Activated B cell treated with CpG ODN at 0.5 μM for 24 hours (primary cell): Measurements from ENCODE around the gene SRD5A3. TPM values are rescaled to one million over a fixed set of nuclear protein-coding genes. Genes with fewer than 3 reads are reported as not detected.

Experiments used
- ATAC-seq: fragments of 200-7000 bp; cut with Tn5 transposase; one replicate; pipeline ENCODE4 v1.10.0; 2021; ENCODE audit warnings: low read depth, mild to moderate bottlenecking, moderate library complexity
- CTCF ChIA-PET: fragments of 350-600 bp; sonication (Branson Sonifier 250); formaldehyde crosslinking; loops from one replicate; lab custom pipeline; 2021; ENCODE audit warnings: antibody characterized with exemption; lab: Charles Lee
- POLR2A ChIA-PET: fragments of 350-600 bp; sonication (Branson Sonifier 250); formaldehyde crosslinking; loops from one replicate; lab custom pipeline; 2021; ENCODE audit warnings: antibody characterized with exemption; lab: Charles Lee
- DNase-seq: peaks from one replicate; pipeline ENCODE4 v3.0.0; 2022
- H3K27ac Mint-ChIP-seq: one replicate; pipeline ENCODE4 v1.8.0; 2020; ENCODE audit warnings: mixed read lengths
- H3K27me3 Mint-ChIP-seq: one replicate; pipeline ENCODE4 v1.8.0; 2021; ENCODE audit warnings: mixed read lengths
- H3K36me3 Mint-ChIP-seq: one replicate; pipeline ENCODE4 v1.8.0; 2021; ENCODE audit warnings: low read depth, mixed read lengths
- H3K4me1 Mint-ChIP-seq: one replicate; pipeline ENCODE4 v1.8.0; 2021; ENCODE audit warnings: mixed read lengths
- H3K4me3 Mint-ChIP-seq: one replicate; pipeline ENCODE4 v1.8.0; 2020; ENCODE audit warnings: mild to moderate bottlenecking, mixed read lengths
- H3K9me3 Mint-ChIP-seq: one replicate; pipeline ENCODE4 v1.8.0; 2020; ENCODE audit warnings: mixed read lengths
- CTCF ChIP-seq: fragments of 200-600 bp; IDR thresholded peaks from one replicate; pipeline ENCODE4 v1.8.0; 2022; ENCODE audit warnings: antibody characterized with exemption, mild to moderate bottlenecking
- intact Hi-C: fragments of 100-400 bp; cut with micrococcal nuclease; formaldehyde crosslinking; loops from one replicate; pipeline ENCODE4 v1.15.1; 2024
- total RNA-seq: library from RNA; stranded (reverse); gene quantifications from 2 replicates; pipeline ENCODE4 v1.2.3, GENCODE V29; 2022

Gene SRD5A3
- total RNA-seq = 4.5 and 5.7 TPM in 2 replicates

GRCh38 chr4:55345980-55346850, at the start of gene SRD5A3:
Gene SRD5A3, plus strand, starts transcription at chr4:55346242. Its CDS starts 95 bp downstream, at chr4:55346337.
- no peak for TF ChIP-seq CTCF
- intact Hi-C loops = loop anchor here (1.0 to 2.0 kb wide), 9 partner anchors 49 to 1630 kb away; partner anchors contain the start of genes AASDH, CEP135, CLOCK and EXOC1

GRCh38 chr4:55297346-55297745, 48.7 kb upstream of the SRD5A3 start:
- H3K27me3 Mint-ChIP-seq = peaks cover 11% of the 10 kb centered on the region
- H3K27ac Mint-ChIP-seq = no peak overlapping the region
- DNase-seq = no peak
- no peaks in the 10 kb centered on the region for H3K4me1 Mint-ChIP-seq
- peaks cover 4% of the 10 kb centered on the region for H3K9me3 Mint-ChIP-seq
- H3K36me3 Mint-ChIP-seq = no peaks in the 10 kb centered on the region
- ATAC-seq = no peak
- intact Hi-C loops = no loop called here
- ChIA-PET POLR2A (no interaction called here), CTCF (no interaction called here)
- no peak overlapping the region for H3K4me3 Mint-ChIP-seq
- no peak for TF ChIP-seq CTCF

More at GRCh38 chr4:55345980-55346850, at the start of gene SRD5A3:
- POLR2A ChIA-PET = interaction anchor here (0.6 to 4.0 kb wide), 7 partner anchors 8 to 200 kb away, joined by 3 to 21 read pairs (median 6); partner anchors contain the start of genes CLOCK and TMEM165
- peak; percentile 89 for ATAC-seq
- H3K27ac Mint-ChIP-seq = peak within 1 kb of the TSS; percentile 94
- H3K4me1 Mint-ChIP-seq = peaks cover 13% of the 10 kb centered on the region
- H3K27me3 Mint-ChIP-seq = peaks cover under 1% of the 10 kb centered on the region
- no peaks in the 10 kb centered on the region for H3K9me3 Mint-ChIP-seq
- CTCF ChIA-PET = interaction anchor here (0.6 to 2.4 kb wide), 11 partner anchors 19 to 602 kb away, joined by 3 to 10 read pairs (median 5); partner anchors contain the start of genes CEP135, CLOCK and TMEM165
- peaks cover 2% of the 10 kb centered on the region for H3K36me3 Mint-ChIP-seq
- peak; percentile 87 for DNase-seq
- H3K4me3 Mint-ChIP-seq = peak within 1 kb of the TSS; percentile 93

- CTCF ChIA-PET = no interaction called here
- ATAC-seq = no peak
- no peak overlapping the region for H3K4me3 Mint-ChIP-seq
- no peak overlapping the region for H3K27ac Mint-ChIP-seq
- POLR2A ChIA-PET = no interaction called here
- no peak for DNase-seq
- no peaks in the 10 kb centered on the region for H3K27me3 Mint-ChIP-seq
- H3K4me1 Mint-ChIP-seq = no peaks in the 10 kb centered on the region
- TF ChIP-seq CTCF = no peak
- no peaks in the 10 kb centered on the region for H3K36me3 Mint-ChIP-seq
- intact Hi-C loops = no loop called here
- peaks cover 4% of the 10 kb centered on the region for H3K9me3 Mint-ChIP-seq
Observed at GRCh38 chr4:55303760-55304165, 42.3 kb upstream of the SRD5A3 start.

- POLR2A ChIA-PET = no interaction called here
Observed at GRCh38 chr4:55304303-55304702, 41.7 kb upstream of the SRD5A3 start.

More at GRCh38 chr4:55304303-55304702, 41.7 kb upstream of the SRD5A3 start:
- Mint-ChIP-seq H3K4me3 (no peak overlapping the region), H3K9me3 (peaks cover 4% of the 10 kb centered on the region), H3K36me3 (no peaks in the 10 kb centered on the region), H3K4me1 (no peaks in the 10 kb centered on the region), H3K27me3 (no peaks in the 10 kb centered on the region), H3K27ac (no peak overlapping the region)
- intact Hi-C loops = no loop called here
- CTCF ChIA-PET = interaction anchor here (0.6 kb wide), 1 partner anchor 8 kb away, joined by 3 read pairs; no protein-coding TSS in a partner anchor
- ATAC-seq (no peak), DNase-seq (no peak)
- no peak for TF ChIP-seq CTCF
